WTC11 (cell line): Measurements from ENCODE around the gene SLC14A1.

Source experiments
- CREB1 ChIP-seq: sonication (generic); formaldehyde crosslinking; IDR thresholded peaks from 2 replicates; pipeline ENCODE4 v1.8.0; 2023; ENCODE audit warnings: mild to moderate bottlenecking, missing genetic modification reagents
- CREM ChIP-seq: sonication (generic); formaldehyde crosslinking; IDR thresholded peaks from 2 replicates; pipeline ENCODE4 v1.8.1; 2022; ENCODE audit warnings: mild to moderate bottlenecking, missing genetic modification reagents, moderate library complexity
- CTCF ChIP-seq: fragments of 200-600 bp; IDR thresholded peaks from 2 replicates; pipeline ENCODE4 v1.8.0; 2022; ENCODE audit warnings: antibody characterized with exemption
- E2F1 ChIP-seq: sonication (generic); formaldehyde crosslinking; IDR thresholded peaks from 2 replicates; pipeline ENCODE4 v1.8.0; 2022; ENCODE audit warnings: mild to moderate bottlenecking, missing genetic modification reagents
- E2F4 ChIP-seq: sonication (generic); formaldehyde crosslinking; IDR thresholded peaks from 2 replicates; pipeline ENCODE4 v1.8.1; 2022; ENCODE audit warnings: low read depth, mild to moderate bottlenecking, moderate library complexity, missing genetic modification reagents, borderline replicate concordance
- FOXP1 ChIP-seq: sonication (generic); formaldehyde crosslinking; IDR thresholded peaks from 2 replicates; pipeline ENCODE4 v1.8.0; 2022; ENCODE audit warnings: missing genetic modification reagents, mild to moderate bottlenecking, moderate library complexity, borderline replicate concordance
- FOXP4 ChIP-seq: sonication (generic); formaldehyde crosslinking; IDR thresholded peaks from 2 replicates; pipeline ENCODE4 v1.8.0; 2022; ENCODE audit warnings: mild to moderate bottlenecking, missing genetic modification reagents
- JUN ChIP-seq: sonication (generic); formaldehyde crosslinking; IDR thresholded peaks from 2 replicates; pipeline ENCODE4 v1.8.0; 2023; ENCODE audit warnings: mild to moderate bottlenecking, missing genetic modification reagents
- MAX ChIP-seq: sonication (generic); formaldehyde crosslinking; IDR thresholded peaks from 2 replicates; pipeline ENCODE4 v1.8.0; 2022; ENCODE audit warnings: mild to moderate bottlenecking, missing genetic modification reagents
- NR2C2 ChIP-seq: sonication (generic); formaldehyde crosslinking; IDR thresholded peaks from 2 replicates; pipeline ENCODE4 v1.8.0; 2022; ENCODE audit warnings: mild to moderate bottlenecking, missing genetic modification reagents
- PRDM15 ChIP-seq: sonication (generic); formaldehyde crosslinking; IDR thresholded peaks from 2 replicates; pipeline ENCODE4 v1.8.0; 2022; ENCODE audit warnings: missing genetic modification reagents
- SP1 ChIP-seq: sonication (generic); formaldehyde crosslinking; conservative IDR thresholded peaks from 2 replicates; pipeline ENCODE4 v1.8.1; 2022; ENCODE audit warnings: missing genetic modification reagents
- TCF7 ChIP-seq: sonication (generic); formaldehyde crosslinking; IDR thresholded peaks from 2 replicates; pipeline ENCODE4 v1.8.0; 2022; ENCODE audit warnings: mild to moderate bottlenecking, low read depth, missing genetic modification reagents, moderate library complexity

GRCh38 chr18:45775241-45775676 is 51.3 kb downstream of the SLC14A1 start:
- TF ChIP-seq CTCF, result no peak
- no peak for TF ChIP-seq FOXP1
- no peak for TF ChIP-seq JUN
- no peak for TF ChIP-seq PRDM15 (CRISPR knock-in tag)
- TF ChIP-seq TCF7 (CRISPR knock-in tag), result no peak
- no peak for TF ChIP-seq CREM (CRISPR knock-in tag)
- TF ChIP-seq CREB1 (CRISPR knock-in tag), result no peak
- no peak for TF ChIP-seq FOXP4 (CRISPR knock-in tag)
- no peak for TF ChIP-seq E2F1 (CRISPR knock-in tag)
- TF ChIP-seq SP1 (CRISPR knock-in tag), result no peak
- TF ChIP-seq NR2C2, result no peak
- no peak for TF ChIP-seq E2F4 (CRISPR knock-in tag)
- TF ChIP-seq MAX (CRISPR knock-in tag), result no peak
